ENCODE measurements around the gene IGSF9B. TPM values are rescaled to one million over a fixed set of nuclear protein-coding genes. Genes with fewer than 3 reads are reported as not detected.

IGSF9B gene
- total RNA-seq, 2 experiments from 2014 or later: 24.3 to 27.4 TPM

DNA sequence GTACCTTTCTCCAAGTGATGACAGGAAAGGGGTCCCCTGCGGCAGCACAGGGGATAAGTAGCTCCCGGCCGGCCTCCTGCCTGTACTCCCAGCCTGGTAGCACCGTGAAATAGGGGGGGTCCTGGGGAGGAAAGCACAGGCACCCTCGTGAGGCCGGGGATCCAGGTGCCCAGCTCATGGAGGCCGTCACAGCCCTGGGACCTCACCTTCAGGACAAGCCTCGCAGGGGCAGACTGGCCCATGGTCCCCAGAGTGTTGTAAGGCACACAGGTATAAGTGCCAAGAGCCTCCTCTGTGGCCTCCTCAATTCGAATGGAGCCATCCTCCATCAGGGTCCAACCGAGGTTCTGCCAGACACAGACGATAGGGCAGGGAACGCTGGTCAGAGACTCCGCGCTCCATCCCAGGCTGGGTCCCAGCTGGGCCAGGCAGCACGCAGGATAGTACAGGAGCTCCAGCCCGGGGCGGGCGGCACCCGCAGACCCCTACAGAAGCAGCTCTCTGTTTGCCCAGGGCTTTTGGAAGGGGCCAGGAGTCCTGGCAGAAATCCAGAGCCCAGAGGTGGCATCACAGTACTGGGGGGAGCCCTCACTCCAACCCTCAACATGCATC is 25.2 kb downstream of the IGSF9B start:
- Mint-ChIP-seq H3K36me3 (ENCODE audit: low read depth) (peaks cover 22% of the 10 kb centered on the region), H3K9me3 (no peaks in the 10 kb centered on the region), H3K27ac (no peak overlapping the region), H3K4me1 (ENCODE audit: low read depth) (peaks cover 28% of the 10 kb centered on the region), H3K27me3 (no peaks in the 10 kb centered on the region), H3K4me3 (no peak overlapping the region)
- Histone ChIP-seq H3K27me3 (ENCODE audit: control insufficient read depth in 1 of 2, insufficient read depth in 2 of 2, low read length in 2 of 2) (no peaks in the 10 kb centered on the region), H3K4me1 (ENCODE audit: insufficient read depth, low read length) (peaks cover 34% of the 10 kb centered on the region), H3K36me3 (ENCODE audit: insufficient read depth, low read length) (peaks cover 13% of the 10 kb centered on the region), H3K9me3 (ENCODE audit: control insufficient read depth in 1 of 2, insufficient read depth in 1 of 2, low read length in 2 of 2) (no peaks in the 10 kb centered on the region), H3K27ac (ENCODE audit: low read depth in 1 of 2, low read length in 2 of 2) (no peak overlapping the region), H3K4me3 (ENCODE audit: low read length) (no peak overlapping the region)
- no peak for DNase-seq
- no peak for TF ChIP-seq CTCF (IDR thresholded peaks at IDR 0.05)
- intact Hi-C loops (cut with DNase I, micrococcal nuclease): no loop called here
- CTCF ChIA-PET: interaction anchor here (0.7 kb wide), 1 partner anchor 16 kb away, joined by 3 read pairs; no protein-coding TSS in a partner anchor
- POLR2A ChIA-PET: interaction anchor here (1.3 kb wide), 1 partner anchor 17 kb away, joined by 3 read pairs; no protein-coding TSS in a partner anchor
- ATAC-seq (ENCODE audit: poor library complexity): no peak

DNA sequence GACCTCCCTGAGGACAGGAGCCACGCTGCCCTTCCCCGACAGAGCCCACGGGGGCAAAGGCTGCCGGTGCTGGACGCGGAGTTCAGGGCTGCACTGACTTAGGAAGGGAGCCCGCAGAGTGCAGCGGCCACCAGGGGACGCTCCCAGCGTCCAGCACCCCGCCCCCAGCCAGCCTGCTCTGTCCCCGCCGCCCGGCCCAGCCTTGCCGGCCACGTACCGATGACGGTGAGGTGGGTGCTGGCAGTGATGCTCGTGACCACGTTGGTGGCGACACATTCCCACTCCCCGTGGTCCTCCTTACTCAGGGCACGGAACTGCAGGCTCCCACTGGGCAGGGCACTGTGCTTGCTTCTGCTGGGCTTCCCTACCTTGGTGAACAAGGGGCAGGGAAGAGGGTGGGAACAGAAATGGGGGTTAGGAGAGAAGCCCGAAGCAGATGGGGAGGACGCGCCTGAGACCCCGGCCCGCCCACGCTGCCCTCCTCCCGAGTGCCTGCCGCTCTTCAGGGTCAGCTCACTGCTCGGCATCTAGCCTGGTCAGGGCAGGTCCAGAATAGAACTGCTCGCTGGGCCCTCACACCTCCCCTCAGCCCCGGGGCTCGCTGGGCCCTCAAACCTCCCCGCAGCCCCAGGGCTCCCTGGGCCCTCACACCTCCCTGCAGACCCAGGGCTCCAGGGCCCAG is 25.9 kb downstream of the IGSF9B start:
- Histone ChIP-seq H3K27me3 (ENCODE audit: control insufficient read depth in 1 of 2, insufficient read depth in 2 of 2, low read length in 2 of 2) (no peaks in the 10 kb centered on the region), H3K4me1 (ENCODE audit: insufficient read depth, low read length) (peaks cover 34% of the 10 kb centered on the region), H3K9me3 (ENCODE audit: control insufficient read depth in 1 of 2, insufficient read depth in 1 of 2, low read length in 2 of 2) (no peaks in the 10 kb centered on the region), H3K36me3 (ENCODE audit: insufficient read depth, low read length) (peaks cover 14% of the 10 kb centered on the region), H3K27ac (ENCODE audit: low read depth in 1 of 2, low read length in 2 of 2) (no peak overlapping the region), H3K4me3 (ENCODE audit: low read length) (no peak overlapping the region)
- peaks cover 19% of the 10 kb centered on the region for H3K36me3 Mint-ChIP-seq (ENCODE audit: low read depth)
- no peak for TF ChIP-seq CTCF (IDR thresholded peaks at IDR 0.05)
- POLR2A ChIA-PET: interaction anchor here (1.3 kb wide), 1 partner anchor 17 kb away, joined by 3 read pairs; no protein-coding TSS in a partner anchor
- no peak overlapping the region for H3K27ac Mint-ChIP-seq
- no peaks in the 10 kb centered on the region for H3K9me3 Mint-ChIP-seq
- intact Hi-C loops (cut with DNase I, micrococcal nuclease): no loop called here
- H3K27me3 Mint-ChIP-seq: no peaks in the 10 kb centered on the region
- ATAC-seq (ENCODE audit: poor library complexity): no peak
- peak in 1 of 14 experiments; percentile 14 for DNase-seq
- no peak overlapping the region for H3K4me3 Mint-ChIP-seq
- CTCF ChIA-PET: interaction anchor here (0.7 kb wide), 1 partner anchor 17 kb away, joined by 3 read pairs; no protein-coding TSS in a partner anchor
- peaks cover 28% of the 10 kb centered on the region for H3K4me1 Mint-ChIP-seq (ENCODE audit: low read depth)

- POLR2A ChIA-PET: interaction anchor here (1.3 kb wide), 1 partner anchor 18 kb away, joined by 3 read pairs; no protein-coding TSS in a partner anchor
- H3K36me3 Mint-ChIP-seq (ENCODE audit: low read depth): peaks cover 21% of the 10 kb centered on the region
- no peak overlapping the region for H3K4me3 Mint-ChIP-seq
- no peak for TF ChIP-seq CTCF (IDR thresholded peaks at IDR 0.05)
- no peak overlapping the region for H3K27ac ChIP-seq (ENCODE audit: low read depth in 1 of 2, low read length in 2 of 2)
- CTCF ChIA-PET: no interaction called here
- no peak overlapping the region for H3K27ac Mint-ChIP-seq
- no peaks in the 10 kb centered on the region for H3K27me3 Mint-ChIP-seq
- no peaks in the 10 kb centered on the region for H3K9me3 ChIP-seq (ENCODE audit: control insufficient read depth in 1 of 2, insufficient read depth in 1 of 2, low read length in 2 of 2)
- no peaks in the 10 kb centered on the region for H3K9me3 Mint-ChIP-seq
- H3K36me3 ChIP-seq (ENCODE audit: insufficient read depth, low read length): peaks cover 14% of the 10 kb centered on the region
- H3K27me3 ChIP-seq (ENCODE audit: control insufficient read depth in 1 of 2, insufficient read depth in 2 of 2, low read length in 2 of 2): no peaks in the 10 kb centered on the region
- DNase-seq (peak in 1 of 14 experiments; percentile 10), ATAC-seq (ENCODE audit: poor library complexity) (no peak)
- no peak overlapping the region for H3K4me3 ChIP-seq (ENCODE audit: low read length)
- peaks cover 34% of the 10 kb centered on the region for H3K4me1 ChIP-seq (ENCODE audit: insufficient read depth, low read length)
- intact Hi-C loops (cut with DNase I, micrococcal nuclease): no loop called here
- peaks cover 28% of the 10 kb centered on the region for H3K4me1 Mint-ChIP-seq (ENCODE audit: low read depth)
Measured at GRCh38 chr11:133930053-133930766, 26.6 kb downstream of the IGSF9B start.
